HG03469 (cell line): ENCODE measurements around the gene RGMA.
"Not testable (repeated sequence)": the region's sequence is repeated elsewhere in the genome, so short reads cannot be mapped to it uniquely, and the experiment has no call there.

Experiments used
- ATAC-seq: cut with Tn5 transposase; IDR thresholded peaks from one replicate; pipeline ENCODE4 v1.9.1; 2021; ENCODE audit warnings: mild to moderate bottlenecking, moderate library complexity, moderate number of reproducible peaks; ENCODE audit not compliant: unreplicated experiment

The RGMA gene

DNA sequence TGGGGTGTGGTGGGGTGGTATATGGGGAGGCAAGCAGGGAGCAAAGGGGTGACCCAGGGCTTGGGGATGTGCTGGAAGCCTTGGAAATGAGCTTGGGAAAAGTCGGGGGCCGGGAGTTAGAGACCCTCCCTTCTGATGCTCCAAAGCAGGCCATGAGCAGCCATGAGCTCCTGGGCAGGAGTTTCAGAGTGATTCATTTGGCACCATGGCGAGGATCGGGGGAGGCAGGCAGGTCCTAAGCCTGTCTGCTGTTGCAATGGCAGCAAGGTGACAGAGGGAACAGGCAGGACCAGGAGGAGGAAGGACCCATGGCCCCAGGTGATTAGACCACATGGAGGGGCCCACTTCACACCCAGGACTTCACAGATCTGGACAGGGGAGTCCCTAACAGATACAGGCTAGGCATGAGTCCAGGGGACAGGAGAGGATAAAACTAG is 21.3 kb downstream of the RGMA start:
- ATAC-seq: no peak

DNA sequence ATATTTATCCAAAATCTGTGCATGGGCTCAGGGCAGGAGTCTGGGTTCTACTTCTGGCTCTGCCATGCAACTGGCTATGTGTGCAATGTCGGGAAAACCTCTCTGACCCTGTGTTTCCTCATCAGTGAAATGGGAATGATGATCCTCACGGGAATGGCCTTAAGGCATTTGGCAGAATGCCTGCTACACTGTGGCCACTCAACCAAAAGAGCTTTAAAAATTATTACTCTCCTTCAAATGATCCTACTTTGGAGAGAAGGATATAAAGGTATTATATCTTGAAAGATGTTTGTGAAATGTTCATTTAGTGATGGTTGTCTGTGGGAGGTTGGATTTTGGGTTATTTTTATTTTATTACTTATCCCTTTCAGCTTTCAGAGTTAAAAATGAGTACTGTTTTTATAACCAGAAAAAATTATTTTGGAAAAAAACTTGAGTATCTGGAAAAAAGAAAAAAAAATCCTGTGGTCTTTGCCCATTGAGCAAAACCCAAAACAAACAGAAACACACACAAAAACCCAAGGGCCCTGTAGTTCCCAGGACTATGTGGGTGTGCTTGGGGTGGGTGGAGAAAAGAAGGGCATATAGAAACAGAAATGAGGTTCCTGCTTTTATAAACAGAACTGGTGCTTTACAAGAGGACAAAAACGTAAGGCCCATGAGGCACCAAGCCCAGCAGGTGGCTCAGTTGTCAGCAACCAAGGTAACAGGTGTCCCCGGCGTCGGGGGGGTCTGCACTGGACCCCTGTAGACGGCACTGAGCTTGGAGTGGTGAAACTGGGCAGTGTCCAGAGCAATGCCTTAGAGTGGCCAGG is 22.0 kb downstream of the RGMA start:
- no peak for ATAC-seq

DNA sequence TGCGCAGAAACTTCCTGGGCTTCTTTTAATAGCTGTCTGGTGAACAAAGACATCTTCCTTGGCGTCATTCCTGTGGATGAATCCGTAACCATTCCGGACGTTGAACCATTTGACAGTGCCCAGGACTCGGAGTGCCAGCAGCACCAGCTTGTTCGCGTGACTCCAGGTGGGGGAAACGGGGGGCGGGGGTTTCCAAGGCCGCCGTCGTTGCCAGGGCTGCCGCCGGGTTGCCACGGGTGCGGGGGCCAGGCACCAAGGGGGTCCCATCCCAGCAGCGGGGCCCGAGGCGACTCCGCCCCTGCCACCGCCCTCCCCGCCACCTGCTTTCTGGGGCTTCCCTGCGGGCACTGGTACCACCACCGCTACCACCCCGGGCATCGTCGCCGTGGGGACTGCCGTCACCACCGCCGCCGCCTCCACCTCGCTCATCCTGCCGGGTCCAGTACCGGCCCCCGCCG is 22.8 kb downstream of the RGMA start:
- no peak for ATAC-seq

DNA sequence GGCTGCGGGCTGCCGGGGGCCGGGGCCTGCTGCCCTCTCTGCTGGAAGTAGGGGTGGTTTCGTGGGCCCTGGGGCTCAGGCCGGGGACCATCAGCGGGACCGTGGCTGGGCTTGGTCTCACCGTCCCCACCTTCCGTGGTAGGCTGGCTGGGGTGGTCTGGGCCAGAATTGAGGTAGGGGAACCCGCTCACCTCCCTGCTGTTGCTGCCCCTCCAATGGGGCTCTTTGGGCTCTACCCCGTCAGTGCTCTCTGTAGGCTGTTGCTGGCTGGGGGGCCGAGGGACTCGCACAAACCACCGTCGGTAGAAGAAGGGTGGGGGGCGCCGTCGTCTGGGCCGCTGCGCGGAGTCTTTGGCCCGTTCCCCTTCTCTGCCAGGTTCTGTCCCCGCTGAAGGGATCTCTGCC is 23.4 kb downstream of the RGMA start:
- no peak for ATAC-seq

DNA sequence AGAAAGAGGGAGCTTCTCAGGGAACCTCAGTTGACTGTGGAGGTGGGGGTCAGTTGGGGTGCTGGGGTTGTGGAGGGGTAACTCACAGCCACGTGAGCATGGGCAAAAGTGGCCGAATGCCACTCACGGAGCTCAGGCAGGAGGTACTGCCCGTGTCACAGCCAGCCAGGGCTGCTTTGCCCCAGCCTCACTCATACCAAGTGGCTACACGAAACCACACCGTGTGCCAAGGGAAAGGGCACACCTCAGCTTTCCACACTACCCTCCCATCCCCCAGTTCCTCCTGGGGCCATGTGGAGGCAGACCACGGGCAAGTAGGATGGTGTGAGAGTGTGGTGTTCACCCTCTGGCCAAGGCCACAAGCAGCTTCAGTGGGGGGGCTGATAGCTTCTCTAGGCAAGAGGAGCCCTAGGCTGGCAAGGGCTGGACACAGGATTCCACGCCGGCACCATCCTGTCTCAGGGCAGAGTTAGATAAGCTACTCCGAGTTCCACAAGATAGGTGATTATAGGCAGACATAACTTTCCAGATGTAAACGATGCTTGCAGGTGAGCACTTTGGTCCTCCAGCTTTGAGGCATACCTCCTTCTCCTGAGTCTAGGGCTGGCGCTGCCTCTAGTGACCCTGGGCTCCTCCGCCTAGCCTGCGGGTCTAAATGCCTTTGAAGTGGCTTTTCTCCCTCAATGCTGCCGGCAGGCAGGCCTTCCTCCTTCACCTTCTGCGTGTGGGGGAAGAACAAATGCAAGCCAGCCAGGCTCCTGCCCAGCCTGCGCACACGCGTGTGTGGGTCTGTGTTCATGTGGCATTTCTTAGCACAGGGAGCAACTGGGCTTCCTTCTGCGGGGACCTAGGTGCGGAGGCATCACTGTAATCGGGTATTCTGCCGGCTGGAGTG is 25.0 kb downstream of the RGMA start:
- ATAC-seq: no peak

DNA sequence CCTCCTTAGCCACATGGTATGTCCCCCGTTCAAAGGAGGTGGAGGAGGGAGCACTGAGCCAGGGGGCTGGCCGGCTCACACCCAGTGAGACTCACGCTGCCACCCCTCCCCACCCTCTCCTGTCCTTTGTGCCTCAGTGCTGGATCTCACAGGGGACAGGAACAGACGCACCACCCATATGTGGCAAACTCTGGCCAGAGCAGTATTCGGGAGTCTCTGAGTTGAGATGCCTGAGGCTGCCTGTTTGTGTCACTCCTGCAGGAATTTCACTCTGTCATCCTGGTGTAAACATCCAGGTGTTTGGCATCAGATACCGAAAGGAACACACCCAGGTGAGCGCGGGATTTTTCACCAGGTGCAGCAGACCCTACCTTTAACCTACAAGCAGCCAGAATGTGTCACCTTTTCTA is 25.7 kb downstream of the RGMA start:
- no peak for ATAC-seq

DNA sequence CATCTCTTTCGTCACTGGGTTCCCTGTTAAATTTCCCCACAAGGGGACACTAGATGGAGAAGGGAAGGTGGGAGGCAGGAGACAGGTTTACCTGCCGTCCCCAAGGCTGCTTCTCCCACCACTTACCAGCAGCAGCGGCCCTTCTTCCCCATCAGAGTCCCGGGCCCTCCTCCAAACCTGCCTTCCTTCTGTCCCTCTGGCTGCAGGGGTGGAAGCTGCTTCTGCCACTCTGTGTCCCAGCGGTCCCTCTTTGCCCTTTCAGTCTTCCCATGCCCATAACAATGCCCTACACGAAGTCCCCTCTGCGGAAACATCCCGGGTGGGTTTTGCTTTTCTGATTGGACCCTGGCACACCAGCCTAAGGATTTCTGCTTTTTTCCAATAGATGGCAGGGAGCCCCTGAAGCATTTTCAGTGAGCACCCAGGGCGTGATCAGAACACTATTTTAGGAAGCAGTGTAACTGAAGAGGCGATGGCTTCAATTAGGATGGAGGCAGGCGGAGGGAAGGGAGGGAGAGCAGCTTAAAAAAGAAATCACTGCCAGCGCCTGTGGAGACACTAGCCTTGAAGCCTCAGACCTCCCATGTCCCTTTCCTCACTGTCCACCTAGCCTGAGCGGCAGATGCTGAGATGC is 26.3 kb downstream of the RGMA start:
- not testable (repeated sequence) for ATAC-seq

DNA sequence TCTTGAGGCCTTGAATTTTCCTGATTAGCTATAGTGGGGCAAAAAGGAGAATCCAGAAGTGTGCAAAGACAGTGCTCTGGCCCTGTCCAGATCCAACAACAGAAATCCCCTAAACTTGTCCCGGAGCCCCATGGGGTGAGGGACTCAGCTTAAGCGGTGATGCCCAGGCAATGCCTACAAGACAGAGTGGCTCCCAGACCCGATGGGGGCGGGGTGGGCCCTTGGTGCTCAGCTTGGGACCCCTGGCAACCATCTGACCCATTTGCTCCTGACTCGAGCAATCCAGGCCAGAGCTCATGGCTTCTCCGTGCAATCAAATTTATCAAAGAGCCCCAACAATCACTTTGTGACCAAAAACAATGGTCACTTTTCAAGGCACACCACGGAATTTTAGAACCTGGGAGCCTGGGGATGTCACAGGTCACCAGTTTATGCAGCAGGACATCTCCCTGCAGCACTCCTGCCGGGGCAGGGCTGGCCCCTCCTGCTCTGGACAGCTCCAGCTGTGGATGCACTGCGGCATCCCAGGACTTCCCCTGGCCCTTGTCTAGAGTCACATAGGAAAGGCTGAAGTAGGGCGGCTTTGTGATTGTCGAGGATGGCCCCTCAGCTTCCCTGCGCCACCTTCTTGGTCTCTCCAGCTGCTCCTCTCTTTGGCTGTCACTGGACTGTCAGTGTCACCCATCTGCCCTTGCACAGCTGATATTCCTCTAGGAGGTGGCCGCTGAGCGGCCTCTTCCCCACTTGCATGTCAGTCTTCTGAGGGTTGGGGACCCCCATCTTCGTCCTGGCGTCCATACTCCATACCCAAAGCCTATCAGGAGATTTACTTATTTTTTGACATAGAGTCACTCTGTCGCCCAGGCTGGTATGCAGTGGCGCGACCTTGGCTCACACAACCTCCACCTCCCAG is 28.4 kb downstream of the RGMA start:
- ATAC-seq: no peak

DNA sequence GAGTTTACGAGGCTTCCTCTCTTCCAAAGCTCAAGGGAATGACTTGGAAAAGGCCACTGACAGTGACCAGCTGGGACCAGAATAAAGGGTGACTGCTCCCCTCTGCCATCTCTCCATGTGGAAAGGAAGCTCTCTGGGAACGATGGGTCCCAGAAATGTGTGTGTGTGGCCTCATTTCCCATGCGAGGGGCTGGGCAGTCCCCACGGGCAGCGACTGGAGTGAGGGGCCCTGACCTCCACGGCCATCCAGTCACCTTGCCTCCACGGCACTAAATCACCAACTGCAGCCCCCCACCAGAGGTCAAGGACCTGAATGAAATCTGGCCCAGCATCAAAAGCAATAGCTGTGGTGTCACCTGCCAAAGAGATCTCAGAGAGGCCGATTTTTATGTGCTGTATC is 29.6 kb downstream of the RGMA start:
- ATAC-seq: no peak

DNA sequence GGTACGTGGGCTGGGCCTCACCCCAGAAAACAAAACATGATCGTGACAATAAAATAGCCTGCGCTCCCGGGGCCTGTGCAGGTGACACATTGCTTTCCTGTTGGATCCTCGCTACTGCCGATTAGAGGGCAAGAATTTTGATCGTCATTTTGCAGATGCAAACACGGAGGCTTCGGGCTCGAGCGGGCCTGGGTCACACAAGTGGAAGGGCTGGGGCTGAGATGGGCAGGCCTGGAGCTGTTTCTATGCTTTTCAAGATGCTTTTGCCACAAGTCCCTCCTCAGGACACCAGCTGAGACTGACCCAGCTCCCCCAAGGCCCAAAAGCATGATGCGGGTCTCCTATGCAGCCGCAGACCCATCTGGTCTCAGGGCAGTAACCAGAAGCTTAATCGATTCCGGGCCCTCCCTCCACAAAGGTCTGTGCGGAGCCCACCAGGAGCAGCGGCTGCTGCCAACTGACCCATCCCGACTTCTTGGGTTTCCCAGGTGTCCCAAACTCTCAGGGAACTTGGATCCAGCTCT is 30.0 kb downstream of the RGMA start:
- no peak for ATAC-seq

DNA sequence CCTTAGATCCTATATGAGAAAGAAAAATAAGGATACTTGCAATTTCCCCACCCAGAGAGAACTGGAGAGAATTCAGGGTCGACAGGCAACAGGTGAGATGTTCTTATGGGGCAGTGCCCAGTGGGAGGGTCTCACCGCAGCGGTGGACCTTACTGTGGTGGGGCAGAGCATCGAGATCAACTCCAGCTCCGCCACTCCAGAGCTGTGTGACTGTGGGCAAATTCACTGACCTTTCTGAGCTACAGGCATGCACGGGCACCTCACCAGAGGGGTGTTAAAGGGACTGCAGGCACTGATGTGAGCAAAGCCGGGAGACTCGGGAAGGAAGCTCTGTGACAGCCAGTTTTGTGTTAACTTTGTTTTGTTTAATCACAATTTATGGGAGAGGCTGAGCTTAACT is 30.9 kb downstream of the RGMA start:
- no peak for ATAC-seq

DNA sequence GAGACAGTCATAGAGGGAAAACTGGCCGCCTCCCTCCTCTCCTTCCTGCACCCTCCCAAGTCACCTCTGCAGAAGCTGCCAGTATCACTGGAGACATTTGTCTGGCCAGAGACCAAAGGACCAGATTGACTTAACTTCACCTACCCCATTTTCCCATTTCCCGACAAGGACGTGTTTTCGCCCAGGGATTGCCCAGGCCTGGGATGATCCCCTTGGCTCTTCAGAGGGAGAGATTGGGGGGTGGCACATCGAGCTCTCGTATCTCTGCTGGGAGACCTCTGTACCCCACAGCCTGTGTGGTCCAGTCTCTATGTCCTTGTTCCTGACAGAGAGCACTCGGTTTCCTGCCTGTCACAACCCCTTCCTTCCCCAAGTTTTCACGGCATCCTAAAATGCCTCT is 31.4 kb downstream of the RGMA start:
- ATAC-seq: no peak

DNA sequence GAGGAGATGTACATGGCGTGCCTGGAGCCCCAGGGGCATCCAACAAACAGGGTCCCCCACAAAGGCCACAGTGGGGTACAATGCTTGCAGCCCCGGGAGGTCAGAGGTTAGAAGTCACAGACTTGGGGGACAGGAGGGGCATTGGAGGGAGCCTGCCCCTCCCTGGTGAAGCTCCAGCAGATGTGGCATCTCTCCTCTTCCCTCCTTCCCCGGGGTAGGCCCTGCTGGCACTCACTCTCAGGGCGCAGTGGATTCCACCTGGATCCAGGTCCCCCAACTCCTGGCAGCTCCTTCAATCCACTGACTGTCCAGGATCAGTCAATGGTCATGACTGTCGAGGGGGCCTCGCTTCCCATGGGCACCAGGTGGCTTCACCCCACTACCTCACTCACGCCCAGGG is 32.2 kb downstream of the RGMA start:
- no peak for ATAC-seq

DNA sequence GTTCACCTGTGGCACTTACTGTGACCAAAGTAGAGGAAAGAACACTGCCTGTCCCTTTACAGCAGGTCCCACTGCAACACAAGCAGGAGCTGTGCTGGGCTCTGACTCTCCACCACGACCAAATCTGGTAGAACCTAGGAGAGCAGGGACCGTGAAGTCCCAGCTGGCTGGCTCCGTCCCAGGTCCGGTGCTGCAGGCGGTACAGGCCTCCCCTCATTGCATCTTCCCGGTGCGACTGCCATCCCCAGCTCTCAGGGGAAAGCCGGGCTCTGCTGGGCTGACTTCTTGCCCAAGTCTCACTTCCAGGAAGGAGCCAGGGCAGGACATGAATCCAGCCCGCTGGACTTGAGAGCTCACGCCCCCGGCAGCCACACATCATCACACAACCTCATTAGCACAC is 33.8 kb downstream of the RGMA start:
- ATAC-seq: no peak

DNA sequence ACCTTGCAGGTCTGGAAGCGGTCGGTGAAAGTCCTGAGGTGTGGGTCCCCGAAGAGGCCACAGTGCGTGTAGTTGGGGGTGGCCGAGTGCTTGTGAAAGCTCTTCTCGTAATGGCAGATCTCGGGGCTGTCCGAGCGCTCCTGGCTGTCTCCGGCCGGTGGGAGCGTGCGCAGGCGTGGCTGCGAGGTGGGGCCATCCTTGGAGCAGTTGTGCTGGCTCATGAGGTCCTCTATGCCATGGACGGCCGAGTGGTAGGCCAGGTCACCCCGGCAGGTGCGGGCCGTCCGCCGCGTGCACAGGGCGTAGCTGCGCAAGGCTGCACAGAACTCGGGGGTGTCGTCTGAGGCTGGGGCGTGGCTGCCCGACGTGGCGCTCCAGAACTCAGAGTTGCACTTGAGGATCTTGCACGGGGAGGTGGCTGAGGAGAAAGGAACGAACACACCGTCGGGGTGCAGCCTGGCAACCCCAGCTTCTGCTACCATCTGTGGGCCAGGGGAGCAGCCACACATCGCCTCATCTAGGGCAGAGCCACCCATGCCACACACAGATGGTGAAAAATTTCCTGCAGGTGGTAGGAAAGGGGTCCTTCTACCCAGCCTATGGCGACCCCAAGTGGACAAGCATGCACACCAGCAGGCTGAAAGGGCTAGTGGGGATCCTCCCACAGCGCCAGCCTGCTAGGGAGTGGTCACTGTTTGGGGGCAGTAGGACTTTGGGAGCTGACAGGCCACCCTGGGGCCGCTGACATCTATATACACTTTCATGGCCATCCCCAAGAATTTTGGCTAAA is 36.7 kb downstream of the RGMA start:
- no peak for ATAC-seq

DNA sequence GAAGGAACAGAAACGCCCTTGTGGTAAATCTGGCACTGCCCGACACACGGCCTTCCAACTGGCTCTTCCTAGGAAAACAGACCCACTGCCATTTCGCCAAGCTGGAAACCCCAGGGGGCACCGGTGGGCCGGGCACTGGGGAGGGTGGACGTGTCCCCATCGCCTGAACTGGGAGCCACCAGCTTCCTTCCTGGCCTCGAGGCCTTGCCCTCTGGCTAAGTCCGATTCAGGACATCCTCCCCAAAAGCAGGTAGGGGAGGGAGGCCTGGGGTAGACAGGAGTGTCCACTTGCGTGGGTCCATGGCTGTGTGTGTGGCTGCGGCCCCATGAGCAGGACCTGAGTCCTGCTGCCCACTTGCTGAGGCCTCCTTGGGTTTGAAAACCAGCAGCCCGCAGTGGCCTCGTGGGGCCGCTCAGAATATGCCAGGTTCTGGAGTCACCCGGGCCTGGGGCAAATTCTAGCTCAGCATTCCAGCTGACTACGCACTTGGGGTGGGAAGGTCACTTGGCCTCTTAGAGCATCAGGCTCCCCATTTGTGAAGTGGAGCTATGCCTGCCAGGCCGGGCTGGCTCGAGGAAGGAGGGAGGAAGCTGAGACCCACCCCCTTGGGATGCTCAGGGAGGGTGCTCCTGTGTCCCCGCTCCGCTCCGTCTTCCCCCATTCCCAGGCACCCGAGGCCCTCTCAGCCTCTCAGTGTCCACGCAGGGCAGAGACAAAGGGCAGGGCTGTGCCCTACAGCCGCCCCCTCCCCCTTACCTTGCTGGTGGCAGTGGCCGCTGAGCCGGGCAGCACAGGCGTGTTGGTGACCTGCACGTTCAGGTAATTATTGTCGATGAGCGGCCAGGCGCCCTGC is 37.5 kb downstream of the RGMA start:
- ATAC-seq: no peak

DNA sequence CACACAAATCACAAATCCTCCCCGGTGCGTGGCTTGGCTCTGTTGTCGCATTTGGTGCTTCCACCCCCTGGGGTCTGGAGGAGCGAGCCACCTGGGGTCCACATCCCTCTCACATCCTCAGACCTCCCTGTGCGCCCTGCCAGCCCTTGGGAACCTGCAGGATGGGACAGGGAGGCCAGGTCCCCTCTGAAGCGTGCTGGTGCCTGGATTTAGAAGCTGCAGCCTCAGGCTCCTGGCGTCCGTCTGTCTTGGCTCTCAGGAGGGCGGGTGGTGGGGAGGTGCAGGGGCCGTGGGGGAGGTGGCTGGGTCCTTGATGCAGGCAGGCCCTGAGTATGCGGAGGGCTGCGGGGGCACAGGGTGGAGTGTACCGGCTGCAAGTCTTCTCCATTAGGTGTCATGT is 38.4 kb downstream of the RGMA start:
- ATAC-seq: no peak

DNA sequence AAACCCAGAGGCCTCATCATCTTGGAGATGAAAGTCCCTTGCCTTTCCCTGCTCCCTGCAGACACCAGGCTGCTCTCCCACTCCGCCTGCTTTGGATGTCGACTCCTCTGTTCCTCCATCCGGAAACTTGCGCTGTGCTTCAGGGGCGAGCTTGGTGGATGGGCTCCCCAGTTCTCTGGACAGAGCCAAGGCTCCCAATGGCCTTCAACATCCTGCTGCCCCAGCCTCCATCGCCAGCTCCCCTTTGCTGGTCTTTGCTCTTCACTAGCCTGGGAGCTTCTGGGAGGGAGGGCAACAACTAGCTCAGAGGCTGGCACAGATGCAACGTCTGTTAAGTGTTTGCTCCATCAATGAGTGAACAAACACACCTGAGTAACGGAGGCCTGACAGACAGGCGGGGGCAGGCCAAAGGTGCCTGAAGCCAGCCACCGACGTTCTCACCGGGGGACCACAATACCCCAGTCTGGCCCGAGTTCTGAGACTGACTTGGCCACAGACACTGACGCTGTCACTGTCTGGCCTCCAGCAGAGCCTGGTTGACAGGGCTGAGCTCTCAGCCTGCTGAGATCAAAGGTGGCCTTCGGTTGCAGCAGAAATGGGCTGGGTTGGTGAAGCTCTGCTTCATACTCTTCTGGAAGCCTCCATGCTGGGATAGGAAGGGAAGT is 39.0 kb downstream of the RGMA start:
- no peak for ATAC-seq
